ENCODE data around the gene SPACDR. TPM values are rescaled to one million over a fixed set of nuclear protein-coding genes. Genes with fewer than 3 reads are reported as not detected.

SPACDR gene
- total RNA-seq, 1 donor = 0.27 TPM

DNA sequence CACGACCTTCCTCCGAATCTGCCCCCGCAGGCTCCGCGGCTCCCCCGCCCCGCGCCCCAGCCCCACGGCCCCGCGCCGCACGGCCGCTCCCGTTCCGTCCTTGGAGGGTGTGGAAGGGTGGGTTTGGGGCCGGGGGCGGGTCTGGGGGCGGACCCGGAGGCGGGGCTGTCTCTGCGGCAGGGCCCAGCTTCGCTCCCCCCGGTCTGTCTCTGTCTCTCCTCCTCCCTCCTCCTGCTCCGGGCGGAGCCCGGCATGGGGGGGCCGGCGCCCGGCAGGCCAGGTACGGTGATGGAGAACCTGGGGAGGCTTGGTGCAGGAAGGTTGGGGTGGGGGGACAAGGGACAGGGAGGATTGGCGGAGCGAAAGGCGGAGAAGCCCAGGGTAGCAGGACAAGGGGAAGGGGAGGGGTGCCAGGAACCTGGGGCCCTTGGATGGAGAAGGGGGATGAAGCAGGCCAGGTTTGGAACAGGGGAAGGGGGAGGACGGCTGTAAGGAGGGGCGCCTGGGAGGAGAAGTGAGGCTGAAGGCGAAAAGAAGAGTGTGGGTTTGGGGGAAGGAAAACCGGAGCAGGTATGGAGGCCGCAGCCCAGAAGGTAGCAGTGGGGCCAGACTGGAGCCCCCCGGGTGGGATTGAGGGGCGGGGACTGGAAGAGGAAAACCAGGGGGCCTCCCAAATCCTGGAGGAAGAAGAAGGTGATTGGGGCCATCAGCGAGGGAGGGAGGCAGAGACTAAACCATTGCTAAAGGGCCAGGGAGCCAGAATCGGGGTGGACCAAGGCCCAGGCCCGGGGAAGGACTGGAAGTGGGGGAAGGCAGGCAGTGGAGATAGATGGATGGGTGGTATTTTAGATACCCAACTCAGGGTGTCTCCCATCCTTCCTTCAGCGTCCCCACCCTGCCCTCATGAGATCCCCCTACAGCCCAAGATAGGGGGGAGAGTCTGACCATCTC is 19.9 kb upstream of the SPACDR start, which contains the start of gene NYAP1:
Gene NYAP1, plus strand, starts transcription at position 206 of the 951 bp plus-strand sequence. CDS start 1,385 bp downstream, outside the sequence.
- H3K4me3 ChIP-seq (ENCODE audit: low read depth, low read length) = peak within 1 kb of the TSS; percentile 66
- peak; percentile 42 for DNase-seq (ENCODE audit: low read depth)
- no peak for TF ChIP-seq CTCF (IDR thresholded peaks at IDR 0.05; ENCODE audit: insufficient read depth, low read length)

GRCh38 chr7:100483090-100483721 is 19.1 kb upstream of the SPACDR start:
- H3K4me3 ChIP-seq (ENCODE audit: low read depth, low read length) = peak overlapping the region; percentile 66
- TF ChIP-seq CTCF (IDR thresholded peaks at IDR 0.05; ENCODE audit: insufficient read depth, low read length) = peak; percentile 57
- DNase-seq (ENCODE audit: low read depth) = peak; percentile 35

GRCh38 chr7:100482728-100483089 is 18.6 kb upstream of the SPACDR start:
- peak overlapping the region; percentile 66 for H3K4me3 ChIP-seq (ENCODE audit: low read depth, low read length)
- no peak for DNase-seq (ENCODE audit: low read depth)
- no peak for TF ChIP-seq CTCF (IDR thresholded peaks at IDR 0.05; ENCODE audit: insufficient read depth, low read length)

DNA sequence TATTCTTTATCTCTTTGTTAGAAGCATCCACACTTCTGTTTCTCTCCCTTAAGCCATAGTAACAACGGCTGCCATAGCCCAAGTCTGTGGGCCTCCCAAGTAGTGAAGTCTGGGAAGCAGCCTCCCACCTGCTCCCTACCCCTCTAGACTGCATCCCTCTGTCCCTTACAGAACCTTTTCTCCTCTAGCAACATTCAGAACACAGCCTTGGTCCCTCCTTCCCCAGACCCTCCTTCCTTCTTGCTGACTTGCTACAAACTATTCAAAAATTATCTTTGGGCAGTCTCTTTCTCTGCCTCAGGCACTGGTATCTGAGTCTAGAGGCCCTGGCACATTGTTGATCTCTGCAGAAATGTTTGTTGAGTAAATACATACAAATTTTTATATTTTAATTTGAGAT is 17.4 kb upstream of the SPACDR start:
- H3K4me3 ChIP-seq (ENCODE audit: low read depth, low read length) = no peak overlapping the region
- no peak for DNase-seq (ENCODE audit: low read depth)
- no peak for TF ChIP-seq CTCF (IDR thresholded peaks at IDR 0.05; ENCODE audit: insufficient read depth, low read length)

DNA sequence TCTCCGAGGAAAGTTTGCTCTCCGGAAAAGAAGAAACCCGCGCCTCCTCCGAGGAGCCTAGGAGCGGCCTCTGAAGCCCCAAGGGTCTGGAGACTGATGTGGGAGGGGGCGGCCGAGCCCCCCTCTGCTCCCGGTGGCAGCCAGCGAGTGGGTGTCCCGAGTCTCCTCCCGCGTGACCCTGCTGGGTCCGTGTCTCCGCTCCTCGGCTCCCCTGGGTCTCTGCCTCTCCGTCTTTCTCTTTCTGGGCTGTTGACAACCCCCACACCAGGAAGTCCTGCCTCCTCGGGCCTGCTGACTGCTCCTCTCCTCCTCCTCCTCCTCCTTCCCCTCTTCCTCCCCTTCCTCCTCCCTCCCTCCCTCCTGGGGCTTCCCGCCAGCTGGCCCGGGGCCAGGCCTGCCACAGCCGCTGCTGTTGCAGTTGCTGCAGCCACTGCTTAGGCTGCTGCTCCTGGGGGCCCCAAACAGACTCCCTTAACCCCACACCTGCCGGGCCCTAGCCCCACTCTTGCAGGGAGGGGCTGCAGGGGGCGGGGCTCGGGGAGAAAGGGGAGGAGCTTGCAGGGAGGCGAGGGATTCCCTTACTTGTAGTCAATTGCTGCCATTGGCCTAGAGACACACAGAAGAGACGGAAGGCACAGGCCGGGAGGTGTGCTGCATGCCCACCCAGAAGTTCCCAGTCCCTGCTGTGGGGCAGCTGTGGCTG is 15.0 kb upstream of the SPACDR start, which contains the start of gene TSC22D4:
Gene TSC22D4, minus strand, starts transcription at position 257 of the 703 bp plus-strand sequence. CDS start 1,176 bp downstream, outside the sequence.
- no peak for TF ChIP-seq CTCF (IDR thresholded peaks at IDR 0.05; ENCODE audit: insufficient read depth, low read length)
- peak within 1 kb of the TSS; percentile 93 for H3K4me3 ChIP-seq (ENCODE audit: low read depth, low read length)
- DNase-seq (ENCODE audit: low read depth) = peak; percentile 93

- TF ChIP-seq CTCF (IDR thresholded peaks at IDR 0.05; ENCODE audit: insufficient read depth, low read length) = no peak
- H3K4me3 ChIP-seq (ENCODE audit: low read depth, low read length) = peak overlapping the region; percentile 93
- no peak for DNase-seq (ENCODE audit: low read depth)
Measured at GRCh38 chr7:100477871-100478267, 13.8 kb upstream of the SPACDR start.

Measured in fibroblast of the aortic adventitia (primary cell).